ENCODE measurements around the gene CHAT.

GRCh38 chr10:49667991-49668390, 54.2 kb downstream of the CHAT start:
- TF ChIP-seq EZH2phosphoT487 (IDR thresholded peaks at IDR 0.05; ENCODE audit: insufficient read depth, low read depth) (no peak), EZH2 (IDR thresholded peaks at IDR 0.05; ENCODE audit: insufficient read depth, poor library complexity, severe bottlenecking) (no peak)
